Naive thymus-derived CD4-positive, alpha-beta T cell (primary cell): ENCODE results near the gene TET3. TPM values are rescaled to one million over a fixed set of nuclear protein-coding genes. Genes with fewer than 3 reads are reported as not detected.

Source experiments
- ATAC-seq: fragments of 150-1000 bp; cut with Tn5 transposase; 2 replicates; pipeline ENCODE4 v1.10.0; 2021; ENCODE audit warnings: mild to moderate bottlenecking, moderate library complexity
- CTCF ChIA-PET: fragments of 350-600 bp; sonication (Branson Sonifier 250); formaldehyde crosslinking; loops from one replicate; lab custom pipeline; 2021; ENCODE audit warnings: antibody characterized with exemption; lab: Charles Lee
- POLR2A ChIA-PET: fragments of 350-600 bp; sonication (Branson Sonifier 250); formaldehyde crosslinking; loops from one replicate; lab custom pipeline; 2021; ENCODE audit warnings: antibody characterized with exemption, inconsistent platforms; lab: Charles Lee
- DNase-seq, 9 donors: peaks; one replicate each; pipeline versions ENCODE4 v3.0.0 to v3.0.0-alpha.2; 2020 to 2022; ENCODE audit warnings: mixed read lengths in 1 of 9
- H3K27ac ChIP-seq: one replicate; pipeline ENCODE4 v1.7.0; 2013; ENCODE audit warnings: mild to moderate bottlenecking, low read depth, low read length, moderate library complexity
- H3K27me3 ChIP-seq, 2 donors: one replicate each; pipeline ENCODE4 v1.7.0; 2013; ENCODE audit warnings: low read length in 2 of 2, mild to moderate bottlenecking in 2 of 2, moderate library complexity in 2 of 2; ENCODE audit not compliant: control insufficient read depth in 2 of 2, insufficient read depth in 2 of 2
- H3K36me3 ChIP-seq, 3 experiments: 1 replicate in 2 of 3; 2 replicates in 1 of 3; pipeline ENCODE4 v1.7.0; 2013; ENCODE audit warnings: low read length in 3 of 3, mild to moderate bottlenecking in 3 of 3, moderate library complexity in 1 of 3; ENCODE audit not compliant: insufficient read depth in 3 of 3, control insufficient read depth in 2 of 3
- H3K4me1 ChIP-seq, 2 donors: one replicate each; pipeline ENCODE4 v1.7.0; 2013; ENCODE audit warnings: low read length in 2 of 2, mild to moderate bottlenecking in 2 of 2, moderate library complexity in 1 of 2; ENCODE audit not compliant: control insufficient read depth in 2 of 2, insufficient read depth in 2 of 2
- H3K4me3 ChIP-seq: 2 replicates; pipeline ENCODE4 v1.7.0; 2013; ENCODE audit warnings: mild to moderate bottlenecking, low read length
- H3K9me3 ChIP-seq, 3 experiments: 1 replicate in 2 of 3; 2 replicates in 1 of 3; pipeline ENCODE4 v1.7.0; 2013; ENCODE audit warnings: low read length in 3 of 3; ENCODE audit not compliant: control insufficient read depth in 2 of 3
- H3K27ac Mint-ChIP-seq, 9 donors: one replicate each; pipeline ENCODE4 v1.8.0; 2020 to 2022; ENCODE audit warnings: mixed read lengths in 9 of 9, mild to moderate bottlenecking in 8 of 9, moderate library complexity in 5 of 9, inconsistent platforms in 2 of 9
- H3K27me3 Mint-ChIP-seq, 5 donors: one replicate each; pipeline ENCODE4 v1.8.0; 2021 to 2022; ENCODE audit warnings: mixed read lengths in 5 of 5, mild to moderate bottlenecking in 1 of 5
- H3K36me3 Mint-ChIP-seq, 5 donors: one replicate each; pipeline ENCODE4 v1.8.0; 2020 to 2022; ENCODE audit warnings: mixed read lengths in 5 of 5, mild to moderate bottlenecking in 3 of 5, inconsistent platforms in 1 of 5
- H3K4me1 Mint-ChIP-seq, 7 donors: one replicate each; pipeline ENCODE4 v1.8.0; 2020 to 2022; ENCODE audit warnings: mixed read lengths in 7 of 7, mild to moderate bottlenecking in 3 of 7, inconsistent platforms in 1 of 7
- H3K4me3 Mint-ChIP-seq, 10 donors: one replicate each; pipeline ENCODE4 v1.8.0; 2020 to 2022; ENCODE audit warnings: mild to moderate bottlenecking in 10 of 10, mixed read lengths in 10 of 10, moderate library complexity in 6 of 10, inconsistent platforms in 2 of 10
- H3K9me3 Mint-ChIP-seq, 11 donors: one replicate each; pipeline ENCODE4 v1.8.0; 2020 to 2022; ENCODE audit warnings: mixed read lengths in 11 of 11, mild to moderate bottlenecking in 4 of 11, inconsistent platforms in 1 of 11, moderate library complexity in 1 of 11
- intact Hi-C, 2 donors: fragments of 100-400 bp; cut with micrococcal nuclease; formaldehyde crosslinking; loops; one replicate each; pipeline ENCODE4 v1.15.1; 2023
- polyA plus RNA-seq, 2 donors: library from polyadenylated mRNA; unstranded; fragments of 300-500 nt; fragmentation: Illumina TruSeq; gene quantifications; one replicate each; pipeline ENCODE4 v1.2.3, GENCODE V29; 2021
- total RNA-seq, 6 experiments: library from RNA in 5 of 6; stranded (reverse) in 5 of 6; gene quantifications; 1 replicate in 5 of 6; 2 replicates in 1 of 6; pipeline ENCODE4 v1.2.3 and lab custom pipeline; 2021 to 2026

TET3 gene
- total and polyA plus RNA-seq, 7 experiments from 2014 or later, result 0.77 to 38.6 (median 24.9) TPM

DNA sequence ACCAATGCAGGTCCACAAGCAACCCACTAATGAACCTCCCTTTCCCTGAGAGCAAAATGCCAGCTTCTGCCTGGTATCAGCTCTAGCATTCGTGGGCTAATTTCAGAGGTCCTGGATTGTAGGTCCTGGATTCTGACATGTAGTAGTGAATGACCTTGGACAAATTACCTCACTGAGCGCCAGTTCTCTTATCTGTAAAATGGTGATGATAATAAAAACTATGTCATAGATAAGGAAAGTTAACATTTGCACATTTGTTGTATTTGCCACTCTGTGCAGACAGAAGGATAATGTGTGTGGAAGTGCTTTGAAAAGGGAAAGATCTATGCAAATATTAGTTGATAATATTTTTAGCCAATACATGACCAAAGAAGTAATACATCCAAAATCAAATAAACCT, 4.1 kb upstream of the TET3 start:
- DNase-seq, result no peak
- intact Hi-C loops, result loop anchor here in 1 of 2 donors (5.0 kb wide), 1 partner anchor 167 kb away; the partner anchor contains the start of gene BOLA3
- Histone ChIP-seq H3K4me1 (peaks cover 33 to 58% of the 10 kb centered on the region in 2 donors), H3K27me3 (no peaks in the 10 kb centered on the region), H3K9me3 (no peaks in the 10 kb centered on the region), H3K27ac (no peak overlapping the region), H3K36me3 (no peaks in the 10 kb centered on the region), H3K4me3 (peak overlapping the region; percentile 54)
- H3K4me3 Mint-ChIP-seq, result peak overlapping the region; percentile 25 to 82 (median 74)
- H3K27me3 Mint-ChIP-seq, result peaks cover 0 to 28% (median 0%) of the 10 kb centered on the region in 5 donors
- no peak for ATAC-seq
- H3K36me3 Mint-ChIP-seq, result peaks cover 0 to 3% (median 0%) of the 10 kb centered on the region in 5 donors
- POLR2A ChIA-PET, result interaction anchor here (1.4 to 3.7 kb wide), 2 partner anchors 10 to 51 kb away, joined by 4 to 19 read pairs; no protein-coding TSS in a partner anchor
- CTCF ChIA-PET, result interaction anchor here (0.9 kb wide), 1 partner anchor 59 kb away, joined by 3 read pairs; no protein-coding TSS in a partner anchor
- H3K4me1 Mint-ChIP-seq, result peaks cover 55 to 85% (median 77%) of the 10 kb centered on the region in 7 donors
- peak overlapping the region in 7 of 9 donors; percentile 34 to 88 (median 75) for H3K27ac Mint-ChIP-seq
- no peaks in the 10 kb centered on the region for H3K9me3 Mint-ChIP-seq

GRCh38 chr2:73981081-73982001, 3.4 kb upstream of the TET3 start:
- peaks cover 0 to 4% (median 0%) of the 10 kb centered on the region in 11 donors for H3K9me3 Mint-ChIP-seq
- H3K27ac Mint-ChIP-seq, result peak overlapping the region in 7 of 9 donors; percentile 53 to 88 (median 74)
- peaks cover 0 to 28% (median 0%) of the 10 kb centered on the region in 5 donors for H3K27me3 Mint-ChIP-seq
- Histone ChIP-seq H3K9me3 (no peaks in the 10 kb centered on the region), H3K36me3 (no peaks in the 10 kb centered on the region), H3K27ac (peak overlapping the region; percentile 23), H3K4me3 (peak overlapping the region; percentile 54), H3K4me1 (peaks cover 38 to 62% of the 10 kb centered on the region in 2 donors), H3K27me3 (no peaks in the 10 kb centered on the region)
- ChIA-PET CTCF (interaction anchor here (0.9 to 1.0 kb wide), 2 partner anchors 36 to 60 kb away, joined by 3 read pairs; no protein-coding TSS in a partner anchor), POLR2A (interaction anchor here (1.4 to 3.7 kb wide), 2 partner anchors 11 to 52 kb away, joined by 4 to 19 read pairs; no protein-coding TSS in a partner anchor)
- peaks cover 0 to 10% (median 0%) of the 10 kb centered on the region in 5 donors for H3K36me3 Mint-ChIP-seq
- peaks cover 58 to 85% (median 78%) of the 10 kb centered on the region in 7 donors for H3K4me1 Mint-ChIP-seq
- ATAC-seq (no peak), DNase-seq (peak in 2 of 9 donors; percentile 22 to 24)
- intact Hi-C loops, result loop anchor here in 1 of 2 donors (5.0 kb wide), 1 partner anchor 166 kb away; the partner anchor contains the start of gene BOLA3
- H3K4me3 Mint-ChIP-seq, result peak overlapping the region; percentile 61 to 82 (median 74)

- no peak for DNase-seq
- POLR2A ChIA-PET, result interaction anchor here (0.9 kb wide), 1 partner anchor 44 kb away, joined by 5 read pairs; no protein-coding TSS in a partner anchor
- Mint-ChIP-seq H3K27me3 (peaks cover 0 to 28% (median 0%) of the 10 kb centered on the region in 5 donors), H3K27ac (peak overlapping the region in 7 of 9 donors; percentile 60 to 90 (median 79)), H3K36me3 (peaks cover 0 to 16% (median 0%) of the 10 kb centered on the region in 5 donors), H3K4me3 (peak overlapping the region in 7 of 10 donors; percentile 25 to 88 (median 69)), H3K4me1 (peaks cover 63 to 85% (median 79%) of the 10 kb centered on the region in 7 donors), H3K9me3 (peaks cover 0 to 4% (median 0%) of the 10 kb centered on the region in 11 donors)
- peaks cover 47 to 69% of the 10 kb centered on the region in 2 donors for H3K4me1 ChIP-seq
- CTCF ChIA-PET, result interaction anchor here (1.0 to 1.8 kb wide), 2 partner anchors 12 to 37 kb away, joined by 3 to 4 read pairs; no protein-coding TSS in a partner anchor
- H3K9me3 ChIP-seq, result no peaks in the 10 kb centered on the region
- no peak overlapping the region for H3K27ac ChIP-seq
- no peaks in the 10 kb centered on the region for H3K27me3 ChIP-seq
- H3K4me3 ChIP-seq, result no peak overlapping the region
- ATAC-seq, result no peak
- H3K36me3 ChIP-seq, result no peaks in the 10 kb centered on the region
- intact Hi-C loops, result loop anchor here in 1 of 2 donors (5.0 kb wide), 1 partner anchor 165 kb away; the partner anchor contains the start of gene BOLA3
Observed at GRCh38 chr2:73982140-73982617, 2.5 kb upstream of the TET3 start.

DNA sequence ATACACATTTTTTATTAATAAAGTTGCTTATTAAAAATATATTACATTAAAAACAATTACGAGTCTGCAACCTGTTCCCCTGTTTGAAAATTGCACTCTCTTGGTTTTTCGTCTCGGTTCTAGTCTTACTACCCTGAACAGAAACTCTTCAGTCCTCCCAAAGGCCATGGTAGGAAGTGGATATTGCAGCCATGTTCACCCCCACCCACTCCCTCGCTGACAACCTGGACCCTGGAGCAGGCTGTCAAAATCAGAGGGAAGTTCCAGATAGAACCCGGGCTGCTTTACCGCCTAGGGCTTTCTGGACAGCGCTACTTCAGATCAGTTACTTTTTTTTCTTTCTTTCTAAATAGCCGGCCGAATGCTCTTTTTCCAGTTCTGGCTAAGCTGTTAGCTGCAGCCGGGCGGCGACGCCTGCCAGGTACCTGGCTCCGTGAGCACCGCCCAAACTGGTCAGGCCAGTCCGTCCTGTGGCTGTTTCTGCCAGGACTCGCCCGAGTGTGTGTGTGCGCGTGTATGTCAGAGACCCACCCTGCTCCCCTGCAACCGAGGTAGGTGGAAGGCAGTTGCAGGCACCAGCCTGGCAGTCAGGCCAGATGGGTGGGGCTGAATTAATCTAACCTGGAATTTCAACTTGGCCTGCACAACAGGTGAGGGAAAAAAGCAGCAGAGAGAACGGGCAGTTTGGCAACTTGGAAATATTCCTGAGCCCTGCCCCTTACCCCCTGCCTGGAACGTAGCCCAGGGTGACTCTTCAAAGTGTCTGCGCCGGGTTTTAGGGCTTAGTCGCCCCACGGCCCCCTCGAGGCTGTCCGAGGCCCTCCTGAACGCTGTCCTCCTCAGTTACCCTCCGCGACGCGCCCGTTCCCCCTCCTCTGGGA, 1.1 kb upstream of the TET3 start:
- CTCF ChIA-PET, result interaction anchor here (1.8 kb wide), 1 partner anchor 13 kb away, joined by 4 read pairs; no protein-coding TSS in a partner anchor
- intact Hi-C loops, result loop anchor here (1.0 to 5.0 kb wide), 6 partner anchors 12 to 474 kb away; partner anchors contain the start of genes BOLA3 (in 1 of the 2), DGUOK (in 1 of the 2) and MTHFD2 (in 1 of the 2)
- POLR2A ChIA-PET, result interaction anchor here (0.6 kb wide), 1 partner anchor 13 kb away, joined by 4 read pairs; no protein-coding TSS in a partner anchor

DNA sequence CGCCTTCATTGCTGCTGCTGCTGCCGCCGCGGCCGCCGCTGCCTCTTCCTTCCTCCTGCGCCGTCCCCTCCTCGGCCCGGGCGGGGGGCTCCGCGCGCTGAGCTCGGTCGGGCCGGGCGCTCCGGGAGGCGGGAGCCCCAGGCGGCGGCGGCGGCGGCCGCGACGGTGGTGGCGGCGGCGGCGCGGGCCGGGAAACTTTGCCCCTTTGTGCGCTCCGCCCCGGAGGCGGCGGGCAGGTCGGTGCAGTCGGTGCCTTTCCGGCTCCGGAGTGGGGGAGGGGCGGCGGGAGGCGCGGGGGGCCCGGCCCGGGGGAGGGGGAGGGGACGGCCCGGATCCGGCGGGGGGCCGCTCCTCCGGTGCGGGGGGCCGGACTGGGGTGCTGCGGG, 205 bp downstream of the TET3 start:
- ChIA-PET CTCF (interaction anchor here (1.0 kb wide), 1 partner anchor 16 kb away, joined by 3 read pairs; no protein-coding TSS in a partner anchor), POLR2A (interaction anchor here (1.0 to 4.1 kb wide), 4 partner anchors 13 to 72 kb away, joined by 3 to 17 read pairs (median 5); no protein-coding TSS in a partner anchor)
- peak; percentile 53 for ATAC-seq
- no peak overlapping the region for H3K4me3 ChIP-seq
- intact Hi-C loops, result loop anchor here (1.0 to 5.0 kb wide), 10 partner anchors 14 to 472 kb away; partner anchors contain the start of genes MTHFD2 (in 2 of the 2), BOLA3 (in 1 of the 2) and DGUOK (in 1 of the 2)
- no peaks in the 10 kb centered on the region for H3K27me3 ChIP-seq
- peak overlapping the region; percentile 76 for H3K27ac ChIP-seq
- Mint-ChIP-seq H3K4me1 (peaks cover 68 to 85% (median 81%) of the 10 kb centered on the region in 7 donors), H3K27me3 (peaks cover 0 to 28% (median 0%) of the 10 kb centered on the region in 5 donors), H3K27ac (no peak overlapping the region), H3K9me3 (peaks cover 0 to 4% (median 0%) of the 10 kb centered on the region in 11 donors), H3K36me3 (peaks cover 0 to 34% (median 9%) of the 10 kb centered on the region in 5 donors), H3K4me3 (peak overlapping the region in 3 of 10 donors; percentile 26 to 93 (median 31))
- no peaks in the 10 kb centered on the region for H3K36me3 ChIP-seq
- DNase-seq, result peak in 8 of 9 donors; percentile 67 to 77 (median 72)
- peaks cover 45 to 65% of the 10 kb centered on the region in 2 donors for H3K4me1 ChIP-seq
- H3K9me3 ChIP-seq, result no peaks in the 10 kb centered on the region

More for the DNA sequence above, 1.1 kb upstream of the TET3 start:
- H3K27me3 Mint-ChIP-seq, result peaks cover 0 to 28% (median 0%) of the 10 kb centered on the region in 5 donors
- H3K4me3 Mint-ChIP-seq, result peak overlapping the region; percentile 70 to 91 (median 86)
- H3K27me3 ChIP-seq, result no peaks in the 10 kb centered on the region
- H3K27ac ChIP-seq, result peak overlapping the region; percentile 76
- H3K36me3 ChIP-seq, result no peaks in the 10 kb centered on the region
- peak in 5 of 9 donors; percentile 30 to 56 (median 33) for DNase-seq
- H3K9me3 ChIP-seq, result no peaks in the 10 kb centered on the region
- H3K4me3 ChIP-seq, result peak overlapping the region; percentile 55
- peaks cover 0 to 4% (median 0%) of the 10 kb centered on the region in 11 donors for H3K9me3 Mint-ChIP-seq
- ATAC-seq, result no peak
- H3K36me3 Mint-ChIP-seq, result peaks cover 0 to 26% (median 0%) of the 10 kb centered on the region in 5 donors
- peaks cover 57 to 69% of the 10 kb centered on the region in 2 donors for H3K4me1 ChIP-seq
- H3K4me1 Mint-ChIP-seq, result peaks cover 67 to 85% (median 82%) of the 10 kb centered on the region in 7 donors
- H3K27ac Mint-ChIP-seq, result peak overlapping the region; percentile 78 to 96 (median 90)
